Keratinocyte (primary cell): ENCODE measurements around the gene FBXW7.

Experiments used
- EZH2 ChIP-seq: IDR thresholded peaks from one replicate; pipeline ENCODE4 v1.6.1; 2012; ENCODE audit warnings: inconsistent platforms, mild to moderate bottlenecking, low read length, moderate library complexity
- TF ChIP-seq, protein P1 (sequence below), 3 experiments: IDR thresholded peaks in 1 of 3; conservative IDR thresholded peaks in 1 of 3; optimal IDR thresholded peaks in 1 of 3; 2 replicates in 2 of 3; 3 replicates in 1 of 3; pipeline versions ENCODE3 to v1.5.1; 2011; ENCODE audit warnings: low read length in 3 of 3, mild to moderate bottlenecking in 3 of 3, moderate library complexity in 2 of 3, control low read depth in 1 of 3, inconsistent platforms in 1 of 3; ENCODE audit not compliant: insufficient read depth in 2 of 3; ENCODE audit errors: extremely low read depth in 1 of 3

DNA sequence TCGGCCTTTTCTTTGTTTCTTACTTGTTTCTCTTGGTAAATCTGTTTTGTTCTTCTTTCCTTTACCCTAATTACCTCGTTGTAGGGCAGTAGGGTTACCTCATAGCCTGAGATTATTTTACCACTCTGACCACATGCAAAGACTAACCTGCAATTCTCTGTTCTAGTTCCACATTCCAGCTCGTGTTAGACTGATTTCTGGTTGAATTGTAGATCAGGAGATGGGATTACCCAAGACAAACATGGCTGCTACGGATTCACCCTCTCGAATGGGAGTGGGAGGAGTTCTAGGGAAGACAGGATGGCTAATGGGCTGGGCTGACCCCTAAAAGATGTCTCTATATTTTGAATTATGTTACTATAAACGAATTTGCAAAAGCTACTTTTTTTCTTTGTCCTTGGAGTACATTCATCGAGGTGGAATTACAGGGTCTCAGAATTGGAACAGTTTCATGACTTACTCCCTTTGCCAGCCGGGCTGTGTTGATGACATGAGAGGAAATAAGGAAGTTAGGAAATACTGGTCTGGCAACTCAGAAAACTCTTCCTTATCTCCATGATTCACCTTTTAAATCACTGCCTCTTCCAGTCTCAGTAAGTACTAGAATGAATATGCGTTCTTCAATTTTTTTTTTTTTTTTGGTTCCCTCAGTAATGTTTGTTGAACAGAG lies 36.7 kb upstream of the FBXW7 start:
- TF ChIP-seq, protein P1, sequence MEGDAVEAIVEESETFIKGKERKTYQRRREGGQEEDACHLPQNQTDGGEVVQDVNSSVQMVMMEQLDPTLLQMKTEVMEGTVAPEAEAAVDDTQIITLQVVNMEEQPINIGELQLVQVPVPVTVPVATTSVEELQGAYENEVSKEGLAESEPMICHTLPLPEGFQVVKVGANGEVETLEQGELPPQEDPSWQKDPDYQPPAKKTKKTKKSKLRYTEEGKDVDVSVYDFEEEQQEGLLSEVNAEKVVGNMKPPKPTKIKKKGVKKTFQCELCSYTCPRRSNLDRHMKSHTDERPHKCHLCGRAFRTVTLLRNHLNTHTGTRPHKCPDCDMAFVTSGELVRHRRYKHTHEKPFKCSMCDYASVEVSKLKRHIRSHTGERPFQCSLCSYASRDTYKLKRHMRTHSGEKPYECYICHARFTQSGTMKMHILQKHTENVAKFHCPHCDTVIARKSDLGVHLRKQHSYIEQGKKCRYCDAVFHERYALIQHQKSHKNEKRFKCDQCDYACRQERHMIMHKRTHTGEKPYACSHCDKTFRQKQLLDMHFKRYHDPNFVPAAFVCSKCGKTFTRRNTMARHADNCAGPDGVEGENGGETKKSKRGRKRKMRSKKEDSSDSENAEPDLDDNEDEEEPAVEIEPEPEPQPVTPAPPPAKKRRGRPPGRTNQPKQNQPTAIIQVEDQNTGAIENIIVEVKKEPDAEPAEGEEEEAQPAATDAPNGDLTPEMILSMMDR (optimal IDR thresholded peaks at IDR 0.05 in 1 of 3, IDR thresholded peaks at IDR 0.05 in 1 of 3, conservative IDR thresholded peaks at IDR 0.05 in 1 of 3; ENCODE audit: extremely low read depth in 1 of 3, insufficient read depth in 2 of 3, low read length in 3 of 3), result no peak
- no peak for TF ChIP-seq EZH2
